OCI-LY3 (cell line): ENCODE data around the gene GGA3.

Source experiments
- H2AFZ ChIP-seq: fragments of 200-600, 300-600 bp; shearing (Covaris generic); 2 replicates; pipeline ENCODE4 v1.6.0; 2014; ENCODE audit warnings: antibody characterized with exemption, low read depth, low read length
- H3K27ac ChIP-seq: fragments of 200-600, 300-600 bp; sonication (generic); 2 replicates; pipeline ENCODE4 v1.5.1; 2014; ENCODE audit warnings: mild to moderate bottlenecking, low read length, moderate library complexity, mixed read lengths
- H3K27me3 ChIP-seq: fragments of 200-600, 300-600 bp; sonication (generic); 2 replicates; pipeline ENCODE4 v1.6.1; 2014; ENCODE audit warnings: low read depth, low read length, mixed read lengths
- H3K36me3 ChIP-seq: fragments of 200-600, 300-600 bp; sonication (generic); replicated peaks from 2 replicates; pipeline ENCODE3; 2014; ENCODE audit warnings: low read depth, low read length, mixed read lengths
- H3K4me1 ChIP-seq: fragments of 300-600, 200-600 bp; sonication (generic); 2 replicates; pipeline ENCODE4 v1.6.1; 2014; ENCODE audit warnings: low read length, mixed read lengths
- H3K4me2 ChIP-seq: fragments of 200-600, 300-600 bp; sonication (generic); 2 replicates; pipeline ENCODE4 v1.6.1; 2014; ENCODE audit warnings: low read length, mixed read lengths
- H3K4me3 ChIP-seq: fragments of 300-600, 200-600 bp; sonication (generic); 2 replicates; pipeline ENCODE4 v1.5.1; 2014; ENCODE audit warnings: antibody characterized with exemption, mild to moderate bottlenecking, low read length, moderate library complexity
- H3K79me2 ChIP-seq: fragments of 300-600, 200-600 bp; shearing (Covaris generic); 2 replicates; pipeline ENCODE4 v1.6.1; 2014; ENCODE audit warnings: mild to moderate bottlenecking, low read length, mixed read lengths
- H3K9ac ChIP-seq: fragments of 300-600, 200-600 bp; shearing (Covaris generic); 2 replicates; pipeline ENCODE4 v1.6.0; 2014; ENCODE audit warnings: mild to moderate bottlenecking, low read length, moderate library complexity
- H3K9me3 ChIP-seq: fragments of 200-600, 300-600 bp; shearing (Covaris generic); 2 replicates; pipeline ENCODE4 v1.6.1; 2014; ENCODE audit warnings: low read length, mixed read lengths; ENCODE audit not compliant: insufficient read depth
- H4K20me1 ChIP-seq: fragments of 200-600, 300-600 bp; sonication (generic); 2 replicates; pipeline ENCODE4 v1.6.1; 2016; ENCODE audit warnings: low read length, mixed read lengths; ENCODE audit not compliant: insufficient read depth
- EZH2phosphoT487 ChIP-seq: fragments of 200-600 bp; shearing (Covaris generic); IDR thresholded peaks from 2 replicates; pipeline ENCODE4 v1.6.1; 2018; ENCODE audit warnings: antibody characterized with exemption, mixed run types, low read depth
- TF ChIP-seq, protein P1 (sequence below): fragments of 200-600, 300-600 bp; sonication (generic); IDR thresholded peaks from 2 replicates; pipeline ENCODE4 v1.5.1; 2014; ENCODE audit warnings: antibody characterized with exemption, low read length, low read depth

Gene GGA3

DNA sequence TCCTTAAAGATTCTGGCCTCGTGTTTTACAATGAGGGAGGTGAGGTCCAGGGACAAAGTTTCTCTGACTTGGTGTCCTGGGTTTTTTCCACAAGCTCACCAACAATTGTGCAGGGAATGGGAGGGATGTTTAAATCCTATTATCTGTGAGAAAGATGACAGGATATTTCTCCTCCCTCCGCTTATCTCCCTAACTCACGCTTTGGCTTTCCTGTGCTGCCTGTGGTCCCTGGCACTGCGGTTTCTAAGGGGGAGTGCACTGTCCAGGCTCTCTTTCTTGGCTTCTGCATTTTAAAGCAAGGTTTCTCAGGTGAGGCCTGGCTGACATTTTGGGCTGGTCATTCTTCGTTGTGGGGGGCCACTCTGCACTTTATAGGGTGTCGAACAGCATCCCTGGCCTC lies 16.4 kb downstream of the GGA3 start:
- H4K20me1 ChIP-seq = no peaks in the 10 kb centered on the region
- H3K27me3 ChIP-seq = no peaks in the 10 kb centered on the region
- H3K9me3 ChIP-seq = no peaks in the 10 kb centered on the region
- H2AFZ ChIP-seq = no peak overlapping the region
- peak overlapping the region; percentile 89 for H3K4me2 ChIP-seq
- H3K4me1 ChIP-seq = peaks cover 57% of the 10 kb centered on the region
- peak overlapping the region; percentile 86 for H3K27ac ChIP-seq
- peak overlapping the region; percentile 58 for H3K4me3 ChIP-seq
- H3K9ac ChIP-seq = peak overlapping the region; percentile 68
- H3K79me2 ChIP-seq = peaks cover 22% of the 10 kb centered on the region
- peaks cover 47% of the 10 kb centered on the region for H3K36me3 ChIP-seq
- TF ChIP-seq, protein P1, sequence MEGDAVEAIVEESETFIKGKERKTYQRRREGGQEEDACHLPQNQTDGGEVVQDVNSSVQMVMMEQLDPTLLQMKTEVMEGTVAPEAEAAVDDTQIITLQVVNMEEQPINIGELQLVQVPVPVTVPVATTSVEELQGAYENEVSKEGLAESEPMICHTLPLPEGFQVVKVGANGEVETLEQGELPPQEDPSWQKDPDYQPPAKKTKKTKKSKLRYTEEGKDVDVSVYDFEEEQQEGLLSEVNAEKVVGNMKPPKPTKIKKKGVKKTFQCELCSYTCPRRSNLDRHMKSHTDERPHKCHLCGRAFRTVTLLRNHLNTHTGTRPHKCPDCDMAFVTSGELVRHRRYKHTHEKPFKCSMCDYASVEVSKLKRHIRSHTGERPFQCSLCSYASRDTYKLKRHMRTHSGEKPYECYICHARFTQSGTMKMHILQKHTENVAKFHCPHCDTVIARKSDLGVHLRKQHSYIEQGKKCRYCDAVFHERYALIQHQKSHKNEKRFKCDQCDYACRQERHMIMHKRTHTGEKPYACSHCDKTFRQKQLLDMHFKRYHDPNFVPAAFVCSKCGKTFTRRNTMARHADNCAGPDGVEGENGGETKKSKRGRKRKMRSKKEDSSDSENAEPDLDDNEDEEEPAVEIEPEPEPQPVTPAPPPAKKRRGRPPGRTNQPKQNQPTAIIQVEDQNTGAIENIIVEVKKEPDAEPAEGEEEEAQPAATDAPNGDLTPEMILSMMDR = no peak
- no peak for TF ChIP-seq EZH2phosphoT487

DNA sequence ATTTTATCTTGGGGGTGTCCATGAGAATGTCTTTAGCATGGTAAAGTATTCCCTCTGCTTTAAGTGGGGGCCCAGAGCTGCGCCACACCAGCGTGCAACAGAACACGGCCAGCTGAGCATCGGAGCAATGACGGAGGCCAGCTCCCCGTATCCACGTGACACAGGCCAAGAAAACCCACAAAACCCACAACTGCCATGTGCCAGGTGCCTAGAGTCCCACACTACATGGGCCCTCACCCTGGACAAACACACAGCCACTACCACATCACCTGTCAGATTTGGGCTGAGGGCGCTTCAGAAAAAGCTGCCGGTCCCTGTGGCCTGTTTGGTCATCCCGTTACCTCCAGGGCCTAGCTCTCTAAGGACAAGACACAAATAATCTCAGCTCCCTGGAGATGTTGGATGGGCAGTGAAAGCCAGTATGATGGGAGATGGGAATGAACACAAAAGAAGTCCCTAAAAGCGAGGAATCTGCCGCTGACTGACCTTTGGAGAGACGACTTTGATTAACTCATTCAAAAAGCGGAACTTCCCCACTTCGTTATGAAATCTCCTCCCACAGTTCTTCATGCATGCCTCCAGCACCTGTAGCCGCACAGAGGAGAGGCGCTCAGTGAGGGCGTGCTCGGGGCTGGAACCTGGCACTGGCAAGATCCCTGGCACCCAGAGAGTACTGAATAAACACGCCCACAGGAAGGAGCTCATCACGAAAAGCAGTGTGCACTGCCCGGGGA lies 17.1 kb downstream of the GGA3 start:
- H3K4me3 ChIP-seq = peak overlapping the region; percentile 58
- H3K4me1 ChIP-seq = peaks cover 50% of the 10 kb centered on the region
- H3K4me2 ChIP-seq = peak overlapping the region; percentile 89
- H3K27ac ChIP-seq = peak overlapping the region; percentile 86
- H3K27me3 ChIP-seq = no peaks in the 10 kb centered on the region
- H3K9ac ChIP-seq = peak overlapping the region; percentile 68; the same call in 1 of the 2 replicates
- H3K79me2 ChIP-seq = peaks cover 15% of the 10 kb centered on the region
- TF ChIP-seq, protein P1 = no peak
- TF ChIP-seq EZH2phosphoT487 = no peak
- H4K20me1 ChIP-seq = no peaks in the 10 kb centered on the region
- no peak overlapping the region for H2AFZ ChIP-seq
- peaks cover 52% of the 10 kb centered on the region for H3K36me3 ChIP-seq
- H3K9me3 ChIP-seq = no peaks in the 10 kb centered on the region

DNA sequence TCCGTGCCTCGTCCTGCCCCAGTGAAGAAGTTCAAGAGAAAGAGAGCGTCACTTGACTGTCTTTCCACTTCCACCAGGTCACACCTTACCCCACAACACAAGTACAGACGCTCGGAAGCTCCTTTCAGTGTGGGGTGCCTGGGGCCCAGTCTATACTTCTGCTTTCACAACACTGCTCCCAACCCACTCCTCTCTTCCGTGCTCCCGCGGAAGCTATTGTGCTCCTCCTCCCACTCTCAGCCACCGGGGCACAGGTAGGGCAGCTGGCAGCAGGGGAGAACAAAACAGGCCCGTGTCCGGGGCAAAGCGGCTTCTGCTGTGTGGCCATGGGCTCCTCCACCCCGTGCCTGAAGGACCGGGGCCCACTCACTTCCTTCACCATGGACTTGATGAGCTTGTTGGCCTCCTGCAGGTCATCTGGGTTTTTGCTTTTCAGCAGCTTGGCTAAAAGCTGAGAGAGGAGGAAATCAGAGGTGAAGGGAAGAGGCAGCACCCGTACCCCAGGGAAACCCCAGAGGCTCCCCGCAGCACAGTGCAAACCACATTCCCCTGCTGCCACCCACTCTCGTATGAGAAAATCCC lies 18.9 kb downstream of the GGA3 start:
- no peak overlapping the region for H2AFZ ChIP-seq
- peak overlapping the region; percentile 86 for H3K27ac ChIP-seq
- H3K4me2 ChIP-seq = peak overlapping the region; percentile 42
- no peaks in the 10 kb centered on the region for H3K27me3 ChIP-seq
- H3K9me3 ChIP-seq = no peaks in the 10 kb centered on the region
- H3K79me2 ChIP-seq = peaks cover 5% of the 10 kb centered on the region
- no peak overlapping the region for H3K4me3 ChIP-seq
- H3K4me1 ChIP-seq = peaks cover 51% of the 10 kb centered on the region
- peaks cover 66% of the 10 kb centered on the region for H3K36me3 ChIP-seq
- no peaks in the 10 kb centered on the region for H4K20me1 ChIP-seq
- TF ChIP-seq, protein P1 = no peak
- TF ChIP-seq EZH2phosphoT487 = no peak
- peak overlapping the region; percentile 25; the same call in 1 of the 2 replicates for H3K9ac ChIP-seq

DNA sequence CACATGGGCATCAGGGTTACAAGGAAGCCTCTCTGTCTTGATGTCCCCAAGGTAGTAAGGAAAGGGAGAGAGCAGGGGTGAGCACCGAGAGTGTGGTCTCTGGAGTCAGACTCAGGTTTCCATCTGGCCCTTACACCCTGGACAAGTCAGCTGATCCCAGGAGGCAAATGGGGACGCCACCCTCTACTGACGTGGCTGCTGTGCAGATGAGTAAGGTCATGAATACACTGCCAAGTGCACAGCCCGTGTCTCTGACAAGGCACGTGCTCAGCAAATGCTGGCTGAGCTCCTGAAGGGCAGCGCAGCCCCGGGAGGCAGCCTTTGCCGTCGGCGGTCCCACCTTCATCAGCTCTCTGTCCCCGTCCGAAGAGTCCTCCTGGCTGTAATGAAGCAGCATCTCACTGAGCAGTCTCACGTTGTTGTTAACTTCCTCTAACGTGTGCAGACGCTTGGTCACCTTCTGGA lies 19.4 kb downstream of the GGA3 start:
- Histone ChIP-seq H3K27me3 (no peaks in the 10 kb centered on the region), H3K27ac (peak overlapping the region; percentile 86), H3K79me2 (0 out of 2 replicates have a peak, but pooled peaks cover 3% of the 10 kb centered on the region), H2AFZ (no peak overlapping the region), H3K4me3 (no peak overlapping the region), H3K4me2 (peak overlapping the region; percentile 42), H3K36me3 (peaks cover 71% of the 10 kb centered on the region), H3K4me1 (peaks cover 51% of the 10 kb centered on the region), H3K9me3 (no peaks in the 10 kb centered on the region), H3K9ac (peak overlapping the region; percentile 25; the same call in 1 of the 2 replicates), H4K20me1 (no peaks in the 10 kb centered on the region)
- no peak for TF ChIP-seq EZH2phosphoT487
